Measurements from ENCODE around the gene MYH7B.

Gene MYH7B

GRCh38 chr20:35003211-35004031 lies 47.8 kb downstream of the MYH7B start:
- Histone ChIP-seq H3K4me2 (ENCODE audit: low read length) (no peak overlapping the region), H3K36me3 (ENCODE audit: insufficient read depth, low read length) (peaks cover 96% of the 10 kb centered on the region), H3K9me3 (replicated peaks; ENCODE audit: low read length) (no peaks in the 10 kb centered on the region), H3K27me3 (ENCODE audit: control insufficient read depth, insufficient read depth, low read length) (no peaks in the 10 kb centered on the region), H3K4me1 (ENCODE audit: control insufficient read depth, insufficient read depth, low read length) (no peaks in the 10 kb centered on the region), H3K4me3 (ENCODE audit: low read length) (no peak overlapping the region), H3K9ac (ENCODE audit: low read depth, low read length) (no peak overlapping the region)

DNA sequence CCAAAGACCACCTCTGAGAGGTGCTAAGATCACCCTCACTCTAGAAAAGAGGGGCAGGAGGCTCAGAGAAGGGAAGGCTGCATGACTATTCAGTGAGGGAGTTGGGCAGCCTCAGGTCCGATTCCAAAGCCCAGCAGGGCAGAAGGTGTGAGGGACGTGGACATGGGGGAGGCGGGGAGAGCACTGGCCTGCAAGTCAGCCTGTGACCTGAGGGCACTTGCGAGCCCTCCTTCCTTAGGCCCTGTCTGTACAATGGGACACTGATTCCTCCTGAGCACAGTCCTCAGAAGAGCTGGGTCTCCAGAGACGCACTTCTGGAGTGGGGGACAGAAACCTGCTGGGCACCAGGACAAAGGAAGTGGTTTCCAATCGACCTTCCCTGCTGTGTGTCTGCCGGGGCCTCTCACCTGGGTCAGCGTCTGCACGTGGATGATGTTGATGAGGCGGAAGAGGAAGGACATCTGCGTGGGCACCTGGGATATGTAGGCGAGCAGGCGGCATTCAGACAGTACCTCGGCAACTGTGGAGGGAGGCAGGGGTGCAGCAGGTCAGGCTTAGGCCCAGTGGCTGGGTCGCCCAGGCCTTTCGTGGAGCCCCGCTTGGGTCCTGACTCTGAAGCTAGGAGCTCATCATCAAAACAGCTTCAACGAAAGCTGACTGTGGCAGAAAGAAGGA lies 48.5 kb downstream of the MYH7B start:
- no peaks in the 10 kb centered on the region for H3K27me3 ChIP-seq (ENCODE audit: control insufficient read depth, insufficient read depth, low read length)
- H3K9ac ChIP-seq (ENCODE audit: low read depth, low read length): no peak overlapping the region
- H3K4me2 ChIP-seq (ENCODE audit: low read length): no peak overlapping the region
- no peaks in the 10 kb centered on the region for H3K9me3 ChIP-seq (replicated peaks; ENCODE audit: low read length)
- H3K4me1 ChIP-seq (ENCODE audit: control insufficient read depth, insufficient read depth, low read length): no peaks in the 10 kb centered on the region
- peaks cover 96% of the 10 kb centered on the region for H3K36me3 ChIP-seq (ENCODE audit: insufficient read depth, low read length)
- no peak overlapping the region for H3K4me3 ChIP-seq (ENCODE audit: low read length)

DNA sequence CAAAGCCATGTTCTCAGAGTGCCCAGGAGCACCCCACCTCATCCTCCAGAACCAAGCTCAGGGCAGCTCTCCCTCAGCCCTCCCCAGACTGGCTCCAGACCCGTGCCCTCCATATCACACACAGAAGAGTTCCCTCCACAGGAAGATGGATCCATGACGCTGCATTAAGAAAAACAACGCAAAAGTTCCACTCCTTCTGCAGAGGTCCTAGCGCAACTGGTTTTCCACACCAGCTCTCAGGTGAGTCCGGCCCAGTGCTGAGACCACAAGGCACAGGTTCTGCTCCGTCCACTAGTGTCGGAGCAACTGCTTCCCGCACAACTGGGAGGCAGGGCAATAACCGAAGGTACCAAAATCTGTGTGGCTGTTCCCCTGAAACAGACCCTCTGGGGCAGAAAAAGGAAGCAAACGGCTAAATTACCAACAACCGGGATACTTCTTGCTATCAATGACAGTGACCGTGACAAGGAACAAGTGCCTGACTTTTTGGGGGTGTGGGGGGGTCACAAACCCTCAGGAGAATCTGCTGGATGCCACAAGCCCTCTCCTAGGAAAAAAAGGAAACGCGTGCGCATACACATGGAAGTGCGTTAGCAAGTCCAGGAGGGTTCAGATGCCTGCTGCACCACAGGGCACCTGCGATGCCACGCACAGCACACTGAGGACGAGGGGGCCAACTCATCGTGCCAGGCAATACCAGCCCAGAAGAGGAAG lies 49.2 kb downstream of the MYH7B start:
- no peak overlapping the region for H3K4me3 ChIP-seq (ENCODE audit: low read length)
- no peak overlapping the region for H3K4me2 ChIP-seq (ENCODE audit: low read length)
- no peaks in the 10 kb centered on the region for H3K27me3 ChIP-seq (ENCODE audit: control insufficient read depth, insufficient read depth, low read length)
- H3K9ac ChIP-seq (ENCODE audit: low read depth, low read length): no peak overlapping the region
- no peaks in the 10 kb centered on the region for H3K9me3 ChIP-seq (replicated peaks; ENCODE audit: low read length)
- H3K4me1 ChIP-seq (ENCODE audit: control insufficient read depth, insufficient read depth, low read length): no peaks in the 10 kb centered on the region
- H3K36me3 ChIP-seq (ENCODE audit: insufficient read depth, low read length): peaks cover 96% of the 10 kb centered on the region

Small RNAs within 50 kb of the gene (small RNA-seq; reads per million reads assigned to genes)
- 0.28 reads per million for gene MIR499A

Data from skeletal muscle satellite cell (primary cell).